Trophoblast cell (in vitro differentiated cells and primary cell): Measurements from ENCODE around the gene TNS2.
"Not testable (repeated sequence)": the region's sequence is repeated elsewhere in the genome, so short reads cannot be mapped to it uniquely, and the experiment has no call there.

Experiments
- DNase-seq, 2 donors: peaks; one replicate each; pipeline ENCODE4 v3.0.0-alpha.2; 2016
- H2AFZ ChIP-seq: 2 replicates; pipeline ENCODE4 v1.6.1; 2013; ENCODE audit warnings: low read length, moderate library complexity, mild to moderate bottlenecking; ENCODE audit not compliant: insufficient read depth, poor library complexity
- H2AK5ac ChIP-seq: 2 replicates; pipeline ENCODE4 v1.6.1; 2013; ENCODE audit warnings: mild to moderate bottlenecking, low read length
- H2BK120ac ChIP-seq: 2 replicates; pipeline ENCODE4 v1.6.1; 2013; ENCODE audit warnings: low read length, mild to moderate bottlenecking, moderate library complexity; ENCODE audit not compliant: insufficient read depth, poor library complexity
- H2BK12ac ChIP-seq: 2 replicates; pipeline ENCODE4 v1.6.1; 2013; ENCODE audit warnings: mild to moderate bottlenecking, low read length, moderate library complexity
- H2BK5ac ChIP-seq: 2 replicates; pipeline ENCODE4 v1.6.1; 2013; ENCODE audit warnings: low read length, low read depth, moderate library complexity, mild to moderate bottlenecking; ENCODE audit not compliant: poor library complexity
- H3K14ac ChIP-seq: 2 replicates; pipeline ENCODE4 v1.6.1; 2013; ENCODE audit warnings: mild to moderate bottlenecking, low read length
- H3K18ac ChIP-seq: 2 replicates; pipeline ENCODE4 v1.6.1; 2013; ENCODE audit warnings: mild to moderate bottlenecking, low read length
- H3K23ac ChIP-seq: 2 replicates; pipeline ENCODE4 v1.6.1; 2013; ENCODE audit warnings: low read length
- H3K27ac ChIP-seq: 2 replicates; pipeline ENCODE4 v1.5.1; 2013; ENCODE audit warnings: low read depth, mild to moderate bottlenecking, inconsistent platforms, low read length, moderate library complexity
- H3K27me3 ChIP-seq: 2 replicates; pipeline ENCODE4 v1.6.1; 2013; ENCODE audit warnings: inconsistent platforms, mild to moderate bottlenecking, low read length, moderate library complexity; ENCODE audit not compliant: insufficient read depth
- H3K36me3 ChIP-seq, 2 experiments: 1 replicate in 1 of 2; 2 replicates in 1 of 2; pipeline ENCODE4 v1.6.1; 2013; ENCODE audit warnings: low read length in 2 of 2, mild to moderate bottlenecking in 2 of 2, moderate library complexity in 1 of 2; ENCODE audit not compliant: insufficient read depth in 2 of 2, control insufficient read depth in 1 of 2
- H3K4ac ChIP-seq: 2 replicates; pipeline ENCODE4 v1.6.1; 2013; ENCODE audit warnings: low read depth, mild to moderate bottlenecking, low read length, moderate library complexity
- H3K4me1 ChIP-seq, 2 experiments: 1 replicate in 1 of 2; 2 replicates in 1 of 2; pipeline ENCODE4 v1.6.1; 2013; ENCODE audit warnings: low read length in 2 of 2, mild to moderate bottlenecking in 2 of 2, moderate library complexity in 1 of 2; ENCODE audit not compliant: insufficient read depth in 2 of 2, control insufficient read depth in 1 of 2
- H3K4me2 ChIP-seq: 2 replicates; pipeline ENCODE4 v1.6.1; 2013; ENCODE audit warnings: inconsistent platforms, mild to moderate bottlenecking, low read length, moderate library complexity
- H3K4me3 ChIP-seq: 2 replicates; pipeline ENCODE4 v1.5.1; 2013; ENCODE audit warnings: mild to moderate bottlenecking, low read depth, low read length, inconsistent platforms
- H3K79me1 ChIP-seq: one replicate; pipeline ENCODE4 v1.6.1; 2013; ENCODE audit warnings: low read length
- H3K79me2 ChIP-seq: 2 replicates; pipeline ENCODE4 v1.6.1; 2013; ENCODE audit warnings: low read length, mild to moderate bottlenecking; ENCODE audit not compliant: control insufficient read depth, insufficient read depth, poor library complexity
- H3K9ac ChIP-seq: 2 replicates; pipeline ENCODE4 v1.6.1; 2013; ENCODE audit warnings: mild to moderate bottlenecking, low read length
- H3K9me3 ChIP-seq: 2 replicates; pipeline ENCODE4 v1.6.1; 2013; ENCODE audit warnings: low read depth, mild to moderate bottlenecking, control low read depth, inconsistent platforms, low read length; ENCODE audit not compliant: insufficient read depth
- H4K12ac ChIP-seq: 2 replicates; pipeline ENCODE4 v1.6.1; 2013; ENCODE audit warnings: low read depth, mild to moderate bottlenecking, low read length, moderate library complexity
- H4K8ac ChIP-seq: 2 replicates; pipeline ENCODE4 v1.6.1; 2013; ENCODE audit warnings: low read depth, mild to moderate bottlenecking, low read length, moderate library complexity
- H4K91ac ChIP-seq: one replicate; pipeline ENCODE4 v1.6.1; 2013; ENCODE audit warnings: low read depth, mild to moderate bottlenecking, low read length, moderate library complexity
- WGBS: extraction: QIAGEN DNeasy Blood & Tissue Kit; methylation state at CpG from one replicate; pipeline ENCODE4 v1.1.7; 2013; ENCODE audit warnings: missing lambda C conversion rate; ENCODE audit not compliant: insufficient read length, insufficient coverage; ENCODE audit errors: extremely low coverage; 5-methylcytosine and 5-hydroxymethylcytosine counted together

The TNS2 gene

GRCh38 chr12:53094796-53095595, 45.1 kb downstream of the TNS2 start:
- H4K91ac ChIP-seq, H2BK5ac ChIP-seq, H2BK120ac ChIP-seq, H3K18ac ChIP-seq, H3K9ac ChIP-seq, H3K36me3 ChIP-seq, H3K4me3 ChIP-seq, H3K27ac ChIP-seq, H2AK5ac ChIP-seq, H3K79me1 ChIP-seq, H3K23ac ChIP-seq, H3K9me3 ChIP-seq, H3K79me2 ChIP-seq, H4K8ac ChIP-seq, H3K4ac ChIP-seq, DNase-seq, H2AFZ ChIP-seq, H3K14ac ChIP-seq, H4K12ac ChIP-seq, H3K4me2 ChIP-seq, H2BK12ac ChIP-seq: not testable (repeated sequence)
- Histone ChIP-seq H3K27me3 (peaks cover 34% of the 10 kb centered on the region), H3K4me1 (peaks cover 3 to 12% of the 10 kb centered on the region in 2 experiments)
- WGBS: no CpG with 5 or more reads among the region's 5 CpGs

DNA sequence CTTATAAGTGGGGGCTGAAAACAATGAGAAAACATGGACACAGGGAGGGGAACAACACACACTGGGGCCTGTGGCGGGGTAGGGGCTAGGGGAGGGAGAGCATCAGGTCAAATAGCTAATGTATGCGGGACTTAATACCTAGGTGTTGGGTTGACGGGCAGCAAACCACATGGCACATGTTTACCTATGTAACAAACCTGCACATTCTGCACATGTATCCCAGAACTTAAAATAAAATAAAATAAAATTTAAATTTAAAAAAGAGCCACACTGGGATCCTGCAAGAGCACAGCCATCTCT, 45.7 kb downstream of the TNS2 start:
- not testable (repeated sequence) for H3K79me2 ChIP-seq, H3K23ac ChIP-seq, H4K8ac ChIP-seq, H4K12ac ChIP-seq, H2AK5ac ChIP-seq, H3K14ac ChIP-seq, H3K36me3 ChIP-seq, H3K4me2 ChIP-seq, H3K79me1 ChIP-seq, H3K4me3 ChIP-seq, H3K9ac ChIP-seq, H2AFZ ChIP-seq, H3K18ac ChIP-seq, H2BK12ac ChIP-seq, H4K91ac ChIP-seq, H3K9me3 ChIP-seq, DNase-seq, H2BK120ac ChIP-seq, H3K4ac ChIP-seq, H2BK5ac ChIP-seq, H3K27ac ChIP-seq
- H3K27me3 ChIP-seq: peaks cover 34% of the 10 kb centered on the region
- no CpG with 5 or more reads among the region's 3 CpGs for WGBS
- peaks cover 3 to 12% of the 10 kb centered on the region in 2 experiments for H3K4me1 ChIP-seq

DNA sequence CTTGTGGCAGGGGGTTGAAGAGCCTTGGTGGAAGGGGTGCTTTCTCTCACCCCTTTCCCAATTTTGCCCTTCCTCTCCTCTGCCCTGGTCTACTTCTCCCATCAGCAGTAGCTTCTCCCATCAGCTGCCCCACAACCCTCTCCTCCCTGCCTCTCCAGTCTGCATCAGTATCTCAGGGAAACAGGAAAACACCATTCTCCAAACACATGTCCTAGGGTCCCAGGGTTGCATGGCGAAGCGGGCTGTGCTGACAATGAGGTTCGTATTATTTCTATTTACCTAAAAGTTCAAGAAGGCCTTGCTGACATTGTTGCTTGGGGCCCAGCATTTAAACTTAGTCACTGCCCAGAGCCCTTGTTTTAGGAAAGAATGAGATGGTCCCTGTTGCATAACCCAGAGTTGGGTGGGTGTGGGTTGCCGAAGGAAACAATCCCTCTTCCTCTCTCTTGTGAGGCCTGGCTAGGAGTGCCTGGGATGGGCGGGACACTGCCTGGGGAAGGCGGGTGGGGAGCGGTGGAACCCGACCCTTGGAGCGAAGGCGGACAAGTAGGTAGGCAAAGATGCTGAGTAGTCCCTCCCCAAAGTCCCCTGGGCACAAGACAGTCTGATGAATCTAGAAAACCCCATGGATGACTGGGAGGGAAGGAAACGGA, 46.4 kb downstream of the TNS2 start:
- H4K91ac ChIP-seq: no peak overlapping the region

GRCh38 chr12:53096759-53097158, 46.9 kb downstream of the TNS2 start:
- Histone ChIP-seq H3K9ac (no peak overlapping the region), H2AK5ac (no peak overlapping the region), H3K4me1 (peaks cover 3 to 12% of the 10 kb centered on the region in 2 experiments), H2BK120ac (no peak overlapping the region), H3K14ac (no peak overlapping the region), H3K27me3 (peaks cover 34% of the 10 kb centered on the region), H2BK12ac (no peak overlapping the region), H3K79me1 (no peaks in the 10 kb centered on the region), H3K18ac (no peak overlapping the region), H3K4me3 (no peak overlapping the region), H3K27ac (no peak overlapping the region), H3K4me2 (no peak overlapping the region), H2AFZ (no peak overlapping the region), H3K23ac (no peak overlapping the region), H4K91ac (no peak overlapping the region), H2BK5ac (no peak overlapping the region), H3K79me2 (no peaks in the 10 kb centered on the region), H4K12ac (no peak overlapping the region), H3K9me3 (peaks cover 7% of the 10 kb centered on the region), H4K8ac (no peak overlapping the region), H3K4ac (no peak overlapping the region), H3K36me3 (no peaks in the 10 kb centered on the region)
- DNase-seq: no peak
- no CpG with 5 or more reads among the region's 9 CpGs for WGBS

More for the DNA sequence above, 46.4 kb downstream of the TNS2 start:
- no peaks in the 10 kb centered on the region for H3K36me3 ChIP-seq
- no peak overlapping the region for H4K8ac ChIP-seq
- H4K12ac ChIP-seq: no peak overlapping the region
- H3K27ac ChIP-seq: no peak overlapping the region
- H2AK5ac ChIP-seq: no peak overlapping the region
- peaks cover 34% of the 10 kb centered on the region for H3K27me3 ChIP-seq
- no peak overlapping the region for H3K4ac ChIP-seq
- H3K4me1 ChIP-seq: peaks cover 3 to 12% of the 10 kb centered on the region in 2 experiments
- H3K14ac ChIP-seq: no peak overlapping the region
- no peaks in the 10 kb centered on the region for H3K79me1 ChIP-seq
- H2BK120ac ChIP-seq: no peak overlapping the region
- WGBS: no CpG with 5 or more reads among the region's 11 CpGs
- H2BK5ac ChIP-seq: no peak overlapping the region
- H3K4me3 ChIP-seq: no peak overlapping the region
- peak in 1 of 2 donors; percentile 6 for DNase-seq
- H3K9ac ChIP-seq: no peak overlapping the region
- H3K18ac ChIP-seq: no peak overlapping the region
- H3K9me3 ChIP-seq: peaks cover 7% of the 10 kb centered on the region
- no peak overlapping the region for H2AFZ ChIP-seq
- H3K23ac ChIP-seq: no peak overlapping the region
- no peak overlapping the region for H3K4me2 ChIP-seq
- no peak overlapping the region for H2BK12ac ChIP-seq
- no peaks in the 10 kb centered on the region for H3K79me2 ChIP-seq
